GM20000 (cell line): ENCODE results near the gene ST7.

ENCODE experiments used
- DNase-seq: peaks from one replicate; pipeline ENCODE4 v3.0.0; 2012; ENCODE audit warnings: low spot score
- CTCF ChIP-seq: IDR thresholded peaks from 2 replicates; pipeline ENCODE4 v1.5.1; 2012; ENCODE audit warnings: mild to moderate bottlenecking, control low read depth; ENCODE audit errors: extremely low read depth, missing control alignments

ST7 gene

DNA sequence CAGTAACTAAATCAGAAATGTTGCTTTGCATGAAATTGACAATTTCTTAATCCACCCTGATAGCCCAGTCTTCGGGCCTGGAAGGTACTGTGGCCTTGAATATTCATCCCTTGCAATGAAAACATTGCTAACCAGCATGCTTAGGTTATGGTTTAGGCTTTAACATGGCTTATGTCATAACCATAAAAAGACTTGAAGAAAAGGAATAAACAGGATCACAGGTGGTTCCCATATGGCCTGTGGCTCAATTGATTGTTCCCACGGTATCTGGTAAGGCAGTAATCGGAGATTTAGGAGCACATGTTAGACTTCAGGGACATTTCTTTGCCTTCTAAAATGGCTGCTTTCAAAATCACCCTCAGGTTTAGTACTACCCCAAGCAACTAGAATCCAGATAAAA is 139.5 kb downstream of the ST7 start:
- no peak for DNase-seq

GRCh38 chr7:117094457-117094856 is 141.2 kb downstream of the ST7 start:
- TF ChIP-seq CTCF: no peak
- DNase-seq: no peak

More for the DNA sequence above, 139.5 kb downstream of the ST7 start:
- no peak for TF ChIP-seq CTCF

DNA sequence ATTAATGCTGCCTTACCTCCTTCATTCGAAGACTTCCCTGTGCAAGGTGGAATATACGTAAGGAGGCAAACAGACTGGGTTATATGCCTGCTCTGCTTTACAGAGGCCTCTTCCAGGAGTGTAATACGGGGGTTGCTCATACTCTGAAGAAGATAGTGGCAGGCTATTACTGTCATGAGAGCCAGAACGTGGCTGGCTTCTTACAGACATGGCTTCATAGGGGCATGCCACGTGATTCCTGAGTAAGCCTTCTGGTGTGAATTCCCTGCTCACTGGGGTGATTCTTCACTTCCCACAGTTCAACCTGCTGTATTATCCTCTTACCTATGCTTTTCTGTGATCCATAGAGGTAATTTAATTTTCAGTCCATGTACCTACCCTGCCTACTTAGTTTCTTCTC is 141.8 kb downstream of the ST7 start:
- TF ChIP-seq CTCF: no peak
- DNase-seq: no peak

DNA sequence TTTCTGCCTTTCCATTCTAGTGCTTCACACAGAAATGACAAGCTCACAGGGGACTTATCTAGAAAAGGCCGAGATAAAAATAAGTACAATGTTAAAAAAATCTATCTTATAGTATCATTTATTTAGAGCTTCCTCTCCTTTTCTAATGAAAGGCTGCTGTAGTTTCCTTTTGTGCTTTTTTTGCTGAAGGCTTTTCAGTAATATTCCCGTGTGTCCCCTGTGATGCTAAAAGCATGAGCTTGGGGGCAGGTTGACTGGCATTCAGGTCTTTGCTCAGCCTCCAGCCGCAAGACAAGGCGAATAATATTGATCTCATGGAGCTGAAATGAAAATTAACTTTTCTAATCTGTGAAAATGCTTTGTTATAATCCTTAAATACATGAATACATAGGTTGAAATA is 143.0 kb downstream of the ST7 start:
- DNase-seq: no peak
- TF ChIP-seq CTCF: no peak

- DNase-seq: no peak
- no peak for TF ChIP-seq CTCF
Observed at GRCh38 chr7:117096942-117097341, 143.6 kb downstream of the ST7 start.

GRCh38 chr7:117097860-117098259 is 144.6 kb downstream of the ST7 start:
- DNase-seq: no peak
- no peak for TF ChIP-seq CTCF

DNA sequence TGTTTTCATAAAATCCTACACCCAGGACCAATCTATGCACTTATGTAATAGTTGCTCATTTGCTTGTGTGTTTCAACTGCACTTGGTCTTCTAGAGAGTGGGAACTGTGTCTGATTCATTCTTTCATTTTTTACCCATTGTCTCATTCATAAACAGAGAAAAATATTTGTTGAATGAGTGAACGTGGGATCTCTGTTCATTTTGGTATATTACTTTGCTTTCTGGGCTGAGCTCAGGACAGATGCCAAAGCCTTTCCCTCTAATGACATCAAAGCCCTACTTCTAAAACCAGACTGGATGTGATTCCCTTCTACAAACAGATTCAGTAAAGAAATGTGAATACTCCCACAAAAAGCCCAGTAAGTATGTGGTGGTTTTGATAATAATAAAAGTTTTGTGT is 145.2 kb downstream of the ST7 start:
- no peak for TF ChIP-seq CTCF
- DNase-seq: no peak
